DMS53 treated with DMSO at 0.1 percent for 48 hours (cell line): ENCODE data around the gene MMP12.
"Not testable (repeated sequence)": the region's sequence is repeated elsewhere in the genome, so short reads cannot be mapped to it uniquely, and the experiment has no call there.

Experiments used
- DNase-seq: peaks from one replicate; lab custom pipeline; 2025; ENCODE audit not compliant: unreplicated experiment; lab: John Stamatoyannopoulos, UW

MMP12 gene

DNA sequence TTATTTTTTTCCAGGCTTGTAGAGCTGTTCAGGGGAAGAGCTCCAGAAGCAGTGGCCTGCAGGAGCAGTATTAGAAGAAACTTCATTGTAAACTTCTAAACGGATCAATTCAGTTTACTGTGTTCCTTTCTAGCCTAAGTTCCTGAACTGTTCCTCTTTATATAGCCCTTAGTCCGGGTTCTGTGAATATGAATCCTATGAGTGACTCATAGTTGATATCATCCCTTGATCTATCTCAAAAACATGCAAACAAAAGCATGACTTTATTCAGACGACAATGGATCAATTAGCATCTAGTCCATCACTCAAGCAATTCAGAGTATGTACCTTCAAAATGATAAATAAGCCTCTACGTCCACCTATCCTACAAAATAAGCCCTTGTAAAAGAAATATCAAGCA, at the start of gene MMP12:
TSS of gene MMP12 (minus strand) at position 131 of the 400 bp plus-strand sequence. CDS start at position 86, 45 bp downstream.
- DNase-seq, result no peak

DNA sequence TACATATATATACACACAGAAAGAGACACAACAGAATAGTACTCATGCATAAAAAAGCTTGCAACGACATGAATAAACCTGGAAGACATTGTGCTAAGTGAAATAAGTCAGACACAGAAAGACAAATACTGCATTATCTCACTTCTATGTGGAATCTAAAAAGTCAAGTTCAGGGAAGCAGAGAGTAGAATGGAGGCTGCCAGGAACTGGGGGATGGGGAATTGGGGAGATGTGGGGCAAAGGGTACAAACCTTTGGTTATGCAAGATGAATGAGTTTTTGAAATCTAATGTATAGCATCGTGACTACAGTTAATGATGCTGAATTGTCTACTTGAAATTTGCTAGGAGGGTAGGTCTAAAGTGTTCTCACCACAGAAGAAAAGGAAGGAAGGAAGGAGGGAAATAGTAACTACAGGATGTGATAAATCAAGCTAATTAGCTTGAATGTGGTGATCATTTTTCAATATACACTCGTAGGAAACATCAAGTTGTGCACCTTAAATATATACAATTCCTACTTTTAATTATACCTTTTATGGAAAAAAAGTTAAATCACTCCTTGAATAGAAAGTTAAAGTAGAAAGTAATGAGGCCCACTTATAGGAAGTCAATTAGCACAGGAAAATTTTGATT, 46.9 kb upstream of the MMP12 start:
- DNase-seq, result no peak

DNA sequence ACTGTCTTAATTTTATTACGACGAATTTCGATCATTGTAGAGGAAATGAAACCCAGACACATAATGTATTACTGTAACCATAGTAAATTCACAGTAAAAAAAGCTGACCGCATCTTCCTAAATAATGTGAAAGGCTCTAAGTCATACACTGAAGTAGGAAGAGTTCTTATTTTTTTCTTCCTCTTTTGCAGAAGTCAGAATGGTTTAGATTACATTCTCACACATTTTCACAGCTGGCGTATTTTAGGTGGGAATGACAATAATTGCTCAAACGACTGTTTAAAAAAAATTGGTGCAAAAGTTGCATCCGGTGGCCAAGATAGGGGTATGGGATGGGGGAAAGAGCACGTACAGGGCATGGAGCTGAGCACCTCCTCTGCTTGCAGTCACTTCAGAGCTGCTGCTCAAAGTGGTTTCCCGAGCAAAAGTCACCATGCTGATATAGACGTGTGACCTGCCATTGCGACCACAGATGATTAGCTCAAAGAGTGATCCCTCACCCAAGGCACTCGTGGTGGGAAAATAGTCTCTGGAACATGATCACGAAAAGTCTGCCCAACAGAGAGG, 45.4 kb upstream of the MMP12 start:
- DNase-seq, result no peak

DNA sequence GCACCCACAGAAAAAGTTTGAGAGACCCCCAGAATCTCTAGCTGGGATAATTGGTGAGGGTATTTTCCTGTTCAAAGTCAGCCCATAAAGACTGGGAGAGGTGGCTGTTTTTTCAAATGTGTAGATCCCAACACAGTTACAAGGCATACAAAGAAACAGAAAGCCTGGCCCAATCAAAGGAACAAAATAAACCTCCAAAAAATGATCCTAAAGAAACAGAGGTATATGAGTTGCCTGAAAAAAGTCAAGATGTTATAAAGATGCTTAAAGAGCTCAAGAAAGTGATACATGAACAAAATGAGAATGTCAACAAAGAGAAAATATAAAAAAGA, 40.2 kb upstream of the MMP12 start:
- no peak for DNase-seq

DNA sequence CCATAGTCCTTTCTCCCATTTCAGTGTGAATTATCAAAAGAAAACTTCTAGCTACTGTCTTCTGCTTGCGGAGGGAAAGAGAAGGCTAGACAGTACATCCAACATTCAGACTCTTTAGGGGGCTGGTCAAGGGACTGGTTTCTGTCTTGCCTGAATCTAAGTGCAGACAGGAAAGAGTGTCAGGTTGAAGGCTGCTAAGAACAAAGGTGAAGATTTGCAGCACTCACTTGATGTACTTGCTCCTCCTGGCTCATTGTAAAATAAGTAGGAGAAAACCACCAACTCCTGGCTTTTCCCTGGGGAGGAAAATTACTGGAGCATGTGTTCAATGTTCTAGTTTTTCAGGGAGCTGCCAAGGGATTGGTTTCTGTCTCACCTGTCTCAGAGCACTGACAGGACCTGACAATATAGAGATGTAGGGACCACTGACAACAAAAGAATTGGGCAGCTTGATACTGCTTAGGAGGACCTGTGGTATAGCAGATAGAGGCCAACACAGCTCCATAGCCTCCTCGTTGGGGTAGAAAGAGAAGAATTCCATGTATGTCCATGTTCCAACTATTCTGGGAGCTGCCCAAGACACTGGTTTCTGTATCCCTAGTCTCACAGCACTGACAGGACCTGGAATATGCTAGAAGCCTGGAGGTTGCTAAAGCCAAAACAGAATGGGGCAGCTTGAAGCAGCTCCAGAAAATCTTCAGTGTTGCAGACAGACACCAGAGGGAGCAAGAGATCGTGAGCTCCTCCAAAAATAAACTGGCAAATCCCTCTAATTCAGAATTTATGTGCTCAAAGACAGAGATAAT, 39.7 kb upstream of the MMP12 start:
- DNase-seq, result peak; percentile 18

DNA sequence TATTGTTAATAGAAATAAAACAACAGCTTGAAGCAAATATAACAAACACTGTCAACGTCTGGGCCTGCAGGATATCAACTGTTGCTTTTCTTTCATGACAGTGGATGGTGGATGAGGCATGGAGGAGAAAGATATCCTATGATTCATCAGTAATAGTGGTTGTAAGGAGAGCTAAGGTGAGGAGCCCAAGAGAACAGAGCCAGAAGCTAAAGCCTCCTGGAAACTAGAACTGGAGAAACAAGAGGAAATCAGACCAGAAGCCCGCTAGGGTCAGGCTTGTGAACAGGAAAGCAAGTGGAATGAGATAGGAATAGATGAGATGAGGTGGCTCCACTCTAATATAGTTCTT, 37.7 kb upstream of the MMP12 start:
- no peak for DNase-seq

DNA sequence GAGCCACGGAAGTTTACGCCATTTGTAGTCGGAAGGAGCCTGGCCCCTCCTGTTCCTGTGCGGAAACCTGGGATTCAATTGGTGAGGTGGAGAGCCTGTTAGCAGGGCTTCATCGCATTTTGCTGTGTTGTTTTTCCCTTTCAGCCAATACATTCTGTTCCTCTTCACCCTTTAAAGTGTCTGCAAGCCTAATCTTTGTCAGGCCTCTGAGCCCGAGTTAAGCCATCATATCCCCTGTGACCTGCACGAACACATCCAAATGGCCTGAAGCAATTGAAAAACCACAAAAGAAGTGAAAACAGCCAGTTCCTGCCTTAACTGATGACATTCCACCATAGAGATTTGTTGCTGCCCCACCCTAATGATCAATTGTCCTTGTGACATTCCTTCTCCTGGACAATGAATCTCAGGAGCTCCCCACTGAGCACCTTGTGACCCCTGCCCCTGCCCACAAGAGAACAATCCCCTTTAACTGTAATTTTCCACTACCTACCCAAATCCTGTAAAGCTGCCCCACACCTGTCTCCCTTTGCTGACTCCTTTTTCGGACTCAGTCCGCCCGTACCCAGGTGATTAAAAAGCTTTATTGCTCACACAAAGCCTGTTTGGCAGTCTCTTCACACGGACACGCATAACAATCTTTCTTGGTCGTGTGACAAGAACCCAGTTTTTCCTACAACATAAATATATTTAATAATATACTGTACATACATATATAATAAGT, 37.1 kb upstream of the MMP12 start:
- no peak for DNase-seq

DNA sequence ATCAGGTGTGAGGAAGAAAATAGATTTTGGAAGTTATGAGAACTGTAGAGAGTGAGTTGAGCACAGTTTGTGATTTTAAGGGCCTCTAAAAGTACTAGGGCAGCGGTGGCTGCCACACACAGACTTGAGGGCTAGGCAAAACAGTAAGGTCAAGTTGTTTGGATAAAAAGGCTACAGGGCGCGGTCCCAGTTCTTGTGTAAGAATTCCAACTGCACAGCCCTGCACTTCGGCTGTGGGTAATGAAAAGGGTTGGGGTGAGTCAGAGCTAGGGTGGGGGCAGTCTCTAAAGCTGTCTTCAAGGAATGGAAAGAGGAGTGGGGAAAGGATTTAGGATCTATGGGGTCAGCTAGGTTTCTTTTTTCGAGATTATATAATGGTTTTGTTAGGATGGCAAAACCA, 31.1 kb upstream of the MMP12 start:
- not testable (repeated sequence) for DNase-seq

DNA sequence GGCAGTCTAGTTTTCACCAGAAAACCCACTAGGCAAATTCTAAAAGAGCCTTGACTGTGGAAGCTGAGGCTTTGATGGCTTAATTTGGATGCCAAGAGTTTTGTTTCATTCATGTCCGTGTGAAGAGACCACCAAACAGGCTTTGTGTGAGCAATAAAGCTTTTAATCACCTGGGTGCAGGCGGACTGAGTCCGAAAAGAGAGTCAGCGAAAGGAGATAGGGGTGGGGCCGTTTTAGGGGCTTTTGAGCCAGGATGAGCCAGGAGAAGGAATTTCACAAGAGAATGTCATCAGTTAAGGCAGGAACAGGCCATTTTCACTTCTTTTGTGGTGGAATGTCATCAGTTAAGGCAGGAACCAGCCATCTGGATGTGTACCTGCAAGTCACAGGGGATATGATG, 29.1 kb upstream of the MMP12 start:
- DNase-seq, result not testable (repeated sequence)

DNA sequence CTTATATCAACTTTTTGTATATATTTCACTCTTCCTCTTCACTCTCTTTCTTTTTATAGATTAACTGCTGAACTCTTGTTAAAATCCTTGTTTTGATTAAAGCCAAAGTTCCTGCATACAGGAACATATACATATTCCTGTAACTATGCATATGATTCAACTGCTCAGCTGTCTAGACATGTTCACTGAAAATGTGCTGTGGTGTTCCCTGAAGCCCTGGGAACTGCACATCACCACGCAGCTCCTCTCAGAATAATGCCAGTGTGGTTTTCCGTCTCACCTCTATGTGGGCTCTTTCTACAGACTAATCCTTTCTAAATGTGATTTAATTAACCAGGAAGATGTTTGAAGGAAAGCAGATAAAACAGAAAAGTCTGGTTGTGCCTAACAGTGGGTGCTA, 25.6 kb upstream of the MMP12 start:
- no peak for DNase-seq

DNA sequence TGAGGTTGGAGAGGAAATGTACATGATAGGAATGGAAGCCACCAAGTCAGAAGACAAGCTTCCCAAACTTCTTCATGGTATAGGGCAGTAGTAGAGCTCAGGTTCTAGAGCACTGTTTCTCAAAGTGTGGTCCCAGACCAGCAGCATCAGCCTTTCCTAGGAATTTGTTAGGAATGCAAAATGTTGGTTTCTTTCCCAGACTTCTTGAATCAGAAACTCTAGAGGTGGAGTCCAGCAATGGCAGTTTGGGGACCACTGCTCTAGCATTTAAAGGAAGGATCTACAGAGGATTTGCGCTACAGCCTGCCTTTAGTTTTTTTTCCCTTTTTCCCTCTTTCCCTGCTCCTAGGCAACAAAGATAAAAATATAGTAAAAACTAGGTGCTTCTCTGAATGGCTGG, 17.0 kb upstream of the MMP12 start:
- no peak for DNase-seq

DNA sequence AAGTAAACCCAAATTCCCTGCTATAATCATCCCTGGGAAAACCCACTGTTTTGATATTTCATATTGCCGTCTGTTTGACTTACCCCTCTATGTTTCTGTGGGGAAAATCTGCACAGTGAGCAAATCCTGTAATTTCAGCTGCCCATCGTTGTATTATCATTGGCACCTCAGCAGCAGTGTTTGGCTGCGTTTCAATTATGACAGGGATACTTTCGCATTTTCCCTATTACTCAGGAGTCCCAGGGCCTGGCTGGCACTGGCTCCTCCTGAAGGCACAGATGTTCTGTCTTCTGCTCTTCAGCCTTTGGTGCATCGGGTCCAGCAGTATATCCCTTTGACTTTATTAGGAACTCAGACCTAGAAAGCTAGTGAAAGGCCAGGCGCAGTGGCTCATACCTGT, 12.2 kb upstream of the MMP12 start:
- no peak for DNase-seq

DNA sequence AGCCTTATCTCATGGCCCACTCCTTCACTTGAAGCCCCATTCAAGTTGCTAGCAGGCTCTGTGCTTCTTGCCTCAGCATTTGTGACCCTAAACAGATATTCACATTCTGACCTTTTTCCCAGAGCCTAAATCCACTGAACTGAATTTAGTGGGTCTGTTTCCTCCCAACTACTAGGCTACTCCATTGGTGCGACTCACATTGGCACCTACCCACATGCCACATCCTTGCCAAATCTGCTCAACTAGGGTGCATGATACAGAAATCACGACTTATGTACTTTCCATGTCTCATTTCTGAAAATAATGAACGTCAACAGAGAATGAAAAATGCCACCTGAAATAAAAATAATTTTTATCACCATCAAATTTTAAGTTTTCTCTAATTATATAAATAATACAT, 8.4 kb upstream of the MMP12 start:
- DNase-seq, result no peak

DNA sequence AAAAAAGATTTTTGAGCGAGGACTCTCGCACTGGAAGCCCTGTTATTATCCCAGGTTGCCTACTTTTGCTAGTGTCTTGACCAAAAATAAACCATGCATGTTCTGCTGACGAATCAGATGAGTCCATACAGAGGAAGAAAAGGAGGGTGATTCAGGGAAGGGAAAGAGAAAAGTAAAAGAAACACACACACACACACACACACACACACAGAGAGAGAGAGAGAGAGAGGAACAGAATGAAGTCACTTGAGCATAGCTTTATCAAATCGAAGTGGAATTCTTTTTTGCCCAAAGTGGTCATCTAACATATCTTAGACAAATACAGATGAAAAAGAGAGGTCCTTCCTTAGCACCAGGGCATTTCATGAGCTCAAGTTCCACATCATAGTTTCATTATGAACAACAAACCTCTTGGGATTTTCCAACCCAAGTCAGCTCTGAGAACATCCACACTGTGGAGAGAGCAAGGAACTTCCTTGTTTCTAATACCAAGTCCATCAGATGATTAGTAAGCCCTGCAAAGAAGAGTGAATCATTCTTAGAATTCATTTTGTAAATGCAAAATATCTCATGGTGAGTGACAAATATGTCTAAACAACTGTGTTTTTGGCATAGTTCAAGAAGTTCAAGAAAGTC, 7.7 kb upstream of the MMP12 start:
- no peak for DNase-seq

DNA sequence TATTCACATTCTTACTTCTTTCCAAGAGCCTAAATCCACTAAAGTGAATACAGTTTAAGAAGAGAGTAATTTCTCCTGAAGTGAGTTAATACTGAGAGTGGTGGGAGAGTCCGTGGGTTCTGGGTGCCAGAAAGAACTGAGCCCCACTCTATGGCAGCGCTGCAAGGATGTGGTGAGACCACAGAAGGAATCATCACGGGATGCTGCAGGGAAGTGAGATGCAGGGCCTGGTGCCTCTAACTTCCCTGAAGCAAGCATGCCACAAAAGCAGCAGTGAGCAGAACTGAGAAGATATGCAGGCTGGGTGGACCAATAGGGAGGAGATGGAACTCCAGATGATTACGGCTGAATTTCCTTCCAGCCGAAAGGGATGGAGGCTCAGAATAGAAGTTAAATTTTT, 5.0 kb upstream of the MMP12 start:
- no peak for DNase-seq

DNA sequence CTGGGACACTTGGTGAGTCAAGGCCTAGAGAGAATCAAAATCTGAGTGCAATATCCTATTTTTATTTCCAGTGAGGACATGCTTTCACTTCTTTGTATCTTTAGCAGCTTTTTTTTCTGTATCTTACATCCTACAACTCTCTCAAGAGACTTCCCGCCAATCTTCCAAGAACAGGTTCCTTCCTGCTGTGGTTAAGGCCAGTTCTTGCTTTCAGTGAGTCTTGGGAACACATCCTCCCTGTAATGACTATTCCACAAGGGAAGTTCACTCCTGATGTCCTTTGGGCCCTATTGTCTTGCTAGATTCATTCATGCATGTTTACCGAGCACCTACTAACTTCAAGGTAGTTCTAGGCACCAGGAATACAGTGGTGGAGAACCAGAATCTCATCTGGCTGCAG, 3.8 kb upstream of the MMP12 start:
- DNase-seq, result no peak

DNA sequence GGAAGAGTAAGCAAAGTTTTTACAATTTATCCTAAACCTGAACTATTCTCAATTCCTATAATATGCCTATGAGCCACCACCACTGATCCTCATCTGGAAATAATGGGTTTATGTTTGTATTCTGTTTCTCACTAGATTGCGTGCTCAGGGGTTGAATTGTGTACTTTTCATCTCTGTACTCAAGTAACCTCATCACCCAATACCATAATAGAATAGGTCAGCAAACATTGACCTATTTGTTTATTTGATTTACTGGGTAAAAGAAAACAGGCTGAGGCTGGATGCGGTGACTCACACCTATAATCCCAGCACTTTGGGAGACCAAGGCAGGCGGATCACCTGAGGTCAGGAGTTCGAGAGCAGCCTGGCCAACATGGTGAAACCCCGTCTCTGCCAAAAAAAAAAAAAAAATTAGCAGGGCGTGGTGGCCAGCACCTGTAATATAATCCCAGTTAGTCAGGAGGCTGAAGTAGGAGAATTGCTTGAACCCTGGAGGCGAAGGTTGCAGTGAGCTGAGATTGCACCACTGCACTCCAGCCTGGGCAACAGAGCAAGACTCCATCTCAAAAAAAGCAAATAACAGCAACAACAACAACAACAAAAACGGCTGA, 5.3 kb downstream of the MMP12 start:
- DNase-seq, result peak; percentile 98

DNA sequence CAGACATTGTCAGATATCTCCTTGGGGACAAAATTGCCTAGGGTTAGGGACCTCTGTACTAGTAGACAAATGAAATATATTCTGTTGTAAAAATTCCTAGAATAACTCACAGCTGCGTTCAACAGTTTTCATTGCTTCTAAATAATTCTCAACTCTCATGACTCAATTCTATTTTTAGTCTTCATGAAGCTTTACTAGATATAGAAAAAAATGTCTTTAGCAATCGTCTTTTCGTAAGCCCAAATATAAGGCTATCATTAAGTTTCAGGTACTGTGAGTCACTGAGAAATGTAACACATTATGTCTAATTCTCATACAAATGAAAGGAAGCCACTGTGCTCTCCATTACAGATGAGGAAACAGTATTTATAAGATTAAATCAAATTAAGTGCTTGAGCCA, 6.4 kb downstream of the MMP12 start:
- no peak for DNase-seq

DNA sequence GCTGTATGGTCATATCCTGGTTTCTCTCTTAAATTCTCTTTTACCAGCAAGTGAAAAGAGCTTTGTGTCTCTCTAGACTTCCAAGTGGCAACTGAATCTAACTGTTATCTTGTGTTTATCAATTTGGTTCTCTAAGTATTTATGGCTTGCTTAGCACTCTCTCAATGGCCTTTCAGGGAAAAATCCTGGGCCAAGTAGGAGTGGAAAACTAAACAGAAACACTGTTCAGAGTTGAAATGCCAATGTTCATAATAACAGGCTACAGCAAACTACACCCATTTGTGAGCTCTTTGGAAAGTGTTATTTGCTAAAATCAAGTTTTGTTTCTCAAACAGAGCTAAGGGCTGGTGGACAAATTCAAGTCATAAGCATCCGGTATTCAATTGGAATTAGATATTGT, 10.1 kb downstream of the MMP12 start:
- DNase-seq, result no peak

DNA sequence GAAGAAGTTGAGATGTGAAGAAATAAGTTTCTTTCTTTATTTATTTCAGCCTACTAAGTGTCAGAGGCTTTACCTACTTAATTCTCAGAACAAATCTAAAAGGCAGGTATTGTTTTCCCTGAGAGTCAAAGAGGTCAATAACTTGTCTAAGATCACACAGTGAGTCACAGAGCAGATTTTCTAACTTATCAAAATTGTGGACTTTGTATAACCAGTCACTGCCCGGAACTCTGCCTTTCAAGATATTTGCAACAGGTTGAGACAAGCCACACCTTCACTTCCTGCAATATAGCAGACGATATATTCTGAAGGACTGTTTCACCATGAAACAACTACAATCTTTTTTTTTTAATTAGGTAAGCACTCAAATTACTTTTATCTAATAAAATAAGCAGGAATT, 20.8 kb downstream of the MMP12 start:
- no peak for DNase-seq

DNA sequence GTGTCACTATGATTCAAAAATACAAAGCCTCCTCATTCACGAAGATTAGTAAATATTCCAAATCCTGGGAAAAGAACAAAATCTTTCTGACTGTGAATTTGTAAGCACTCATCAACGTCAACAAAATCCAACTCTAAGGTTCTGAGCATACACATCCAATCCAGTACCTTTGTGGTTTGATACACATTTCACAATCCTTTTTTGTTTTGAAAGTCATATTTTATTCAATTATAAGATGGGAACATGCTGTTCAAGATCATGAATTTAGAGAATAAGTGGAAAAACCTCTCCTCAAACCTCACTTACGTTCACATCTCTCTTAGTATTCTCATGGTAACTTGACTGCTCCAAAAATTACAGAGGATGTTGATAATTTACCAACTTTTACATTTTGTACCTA, 21.7 kb downstream of the MMP12 start:
- DNase-seq, result no peak
